Panc1 (cell line): ENCODE results near the gene ECT2L. TPM values are rescaled to one million over a fixed set of nuclear protein-coding genes. Genes with fewer than 3 reads are reported as not detected.

Source experiments
- ATAC-seq: fragments of 200-7000 bp; cut with Tn5 transposase; 2 replicates; pipeline ENCODE4 v1.9.1; 2020; ENCODE audit warnings: mild to moderate bottlenecking, moderate library complexity
- BruUV-seq: library from RNA; stranded (reverse); fragments of 400-500 nt; replicated peaks from 2 replicates; lab custom pipeline; 2021; lab: Mats Ljungman, UMichigan
- CTCF ChIA-PET: fragments of 300-600 bp; sonication (Branson Sonifier 250); formaldehyde crosslinking; loops from one replicate; lab custom pipeline; 2022; ENCODE audit warnings: antibody characterized with exemption; lab: Charles Lee
- POLR2A ChIA-PET: fragments of 300-600 bp; sonication (Branson Sonifier 250); formaldehyde crosslinking; loops from one replicate; lab custom pipeline; 2022; ENCODE audit warnings: antibody characterized with exemption; lab: Charles Lee
- DNase-seq: peaks from one replicate; pipeline ENCODE4 v3.0.0-alpha.2; 2010; ENCODE audit warnings: low read depth, low spot score
- H3K27ac ChIP-seq: 2 replicates; pipeline ENCODE4 v1.5.1; 2011; ENCODE audit warnings: mild to moderate bottlenecking, low read length, inconsistent platforms
- H3K27me3 ChIP-seq: fragments of 200-500 bp; sonication (Bioruptor generic); 2 replicates; pipeline ENCODE4 v1.6.0; 2014; ENCODE audit warnings: low read length, inconsistent platforms; ENCODE audit not compliant: control insufficient read depth, insufficient read depth
- H3K36me3 ChIP-seq: fragments of 200-500 bp; sonication (Bioruptor generic); 2 replicates; pipeline ENCODE4 v1.5.1; 2014; ENCODE audit warnings: inconsistent platforms, mild to moderate bottlenecking, low read length, moderate library complexity; ENCODE audit not compliant: control insufficient read depth, insufficient read depth
- H3K4me1 ChIP-seq: 2 replicates; pipeline ENCODE4 v1.5.1; 2011; ENCODE audit warnings: inconsistent platforms, mild to moderate bottlenecking, low read length, moderate library complexity; ENCODE audit not compliant: control insufficient read depth, insufficient read depth
- H3K4me3 ChIP-seq, 2 experiments: 2 replicates each; pipeline ENCODE4 v1.5.1; 2011 to 2012; ENCODE audit warnings: low read depth in 2 of 2, low read length in 2 of 2, mild to moderate bottlenecking in 2 of 2, inconsistent platforms in 1 of 2, moderate library complexity in 1 of 2
- H3K9me3 ChIP-seq: fragments of 200-500 bp; sonication (Bioruptor generic); 2 replicates; pipeline ENCODE4 v1.5.1; 2014; ENCODE audit warnings: low read depth, mild to moderate bottlenecking, inconsistent platforms, low read length, moderate library complexity; ENCODE audit not compliant: control insufficient read depth, insufficient read depth
- POLR2AphosphoS5 ChIP-seq: IDR thresholded peaks from 2 replicates; pipeline ENCODE4 v1.6.1; 2012; ENCODE audit warnings: mild to moderate bottlenecking, low read depth, low read length, moderate library complexity
- SIN3A ChIP-seq: IDR thresholded peaks from 2 replicates; pipeline ENCODE4 v1.6.1; 2012; ENCODE audit warnings: low read depth, mild to moderate bottlenecking, low read length, moderate library complexity, borderline replicate concordance; ENCODE audit not compliant: insufficient read depth
- TCF7L2 ChIP-seq: IDR thresholded peaks from 2 replicates; pipeline ENCODE4 v1.6.1; 2011; ENCODE audit warnings: mild to moderate bottlenecking, low read depth, low read length, inconsistent platforms
- in situ Hi-C: cut with HindIII; loops from 2 replicates; pipeline ENCODE4 v1.10.0; 2016; ENCODE audit warnings: low sequenced_read_pairs, low pct_unique_long_range_greater_than_20kb
- intact Hi-C: fragments of 100-400 bp; cut with micrococcal nuclease; formaldehyde crosslinking; loops from one replicate; pipeline ENCODE4 v1.10.0; 2022; ENCODE audit not compliant: unreplicated experiment
- total RNA-seq: library from RNA; stranded (reverse); gene quantifications from one replicate; pipeline ENCODE4 v1.2.1, GENCODE V29; 2021; ENCODE audit not compliant: unreplicated experiment
- TF ChIP-seq, protein P1 (sequence below), 2 experiments: IDR thresholded peaks; 2 replicates each; pipeline ENCODE4 v1.6.1; 2011 to 2012; ENCODE audit warnings: low read depth in 2 of 2, control low read depth in 1 of 2, low read length in 1 of 2, mild to moderate bottlenecking in 1 of 2, moderate library complexity in 1 of 2; ENCODE audit not compliant: insufficient read depth in 1 of 2
- TF ChIP-seq, protein P2 (sequence below): fragments of 450-650 bp; IDR thresholded peaks from 2 replicates; pipeline ENCODE4 v1.5.1; 2017; ENCODE audit warnings: mild to moderate bottlenecking

ECT2L gene
- total RNA-seq, 1 experiment from 2014 or later: not detected

DNA sequence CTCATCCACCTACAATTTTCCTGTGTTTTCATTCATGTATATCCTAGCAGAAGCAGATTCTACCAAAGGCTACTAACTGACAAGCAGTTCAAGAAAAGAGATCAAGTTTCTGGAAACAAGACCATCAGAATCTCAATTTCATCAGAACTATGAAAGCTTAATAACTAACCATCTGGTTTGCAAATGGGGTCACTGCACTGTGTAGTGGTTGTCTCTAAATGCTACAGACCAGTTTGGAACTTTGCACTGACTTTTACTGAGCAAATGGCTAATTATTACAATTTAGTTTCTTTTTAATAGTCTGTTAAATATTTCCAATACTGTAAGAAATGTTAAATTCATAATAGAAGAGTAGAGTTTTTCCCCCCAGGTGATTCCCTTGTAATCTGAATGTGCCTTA is 127.7 kb downstream of the ECT2L start:
- BruUV-seq: no TSS peak
- no peak for ATAC-seq
- ChIA-PET CTCF (no interaction called here), POLR2A (no interaction called here)
- Histone ChIP-seq H3K4me1 (no peaks in the 10 kb centered on the region), H3K36me3 (peaks cover 9% of the 10 kb centered on the region), H3K9me3 (no peaks in the 10 kb centered on the region), H3K4me3 (no peak overlapping the region), H3K27me3 (no peaks in the 10 kb centered on the region), H3K27ac (no peak overlapping the region)
- in situ Hi-C loops (no loop called here), intact Hi-C loops (no loop called here)
- TF ChIP-seq TCF7L2 (no peak), POLR2AphosphoS5 (no peak), SIN3A (no peak)
- TF ChIP-seq, protein P1, sequence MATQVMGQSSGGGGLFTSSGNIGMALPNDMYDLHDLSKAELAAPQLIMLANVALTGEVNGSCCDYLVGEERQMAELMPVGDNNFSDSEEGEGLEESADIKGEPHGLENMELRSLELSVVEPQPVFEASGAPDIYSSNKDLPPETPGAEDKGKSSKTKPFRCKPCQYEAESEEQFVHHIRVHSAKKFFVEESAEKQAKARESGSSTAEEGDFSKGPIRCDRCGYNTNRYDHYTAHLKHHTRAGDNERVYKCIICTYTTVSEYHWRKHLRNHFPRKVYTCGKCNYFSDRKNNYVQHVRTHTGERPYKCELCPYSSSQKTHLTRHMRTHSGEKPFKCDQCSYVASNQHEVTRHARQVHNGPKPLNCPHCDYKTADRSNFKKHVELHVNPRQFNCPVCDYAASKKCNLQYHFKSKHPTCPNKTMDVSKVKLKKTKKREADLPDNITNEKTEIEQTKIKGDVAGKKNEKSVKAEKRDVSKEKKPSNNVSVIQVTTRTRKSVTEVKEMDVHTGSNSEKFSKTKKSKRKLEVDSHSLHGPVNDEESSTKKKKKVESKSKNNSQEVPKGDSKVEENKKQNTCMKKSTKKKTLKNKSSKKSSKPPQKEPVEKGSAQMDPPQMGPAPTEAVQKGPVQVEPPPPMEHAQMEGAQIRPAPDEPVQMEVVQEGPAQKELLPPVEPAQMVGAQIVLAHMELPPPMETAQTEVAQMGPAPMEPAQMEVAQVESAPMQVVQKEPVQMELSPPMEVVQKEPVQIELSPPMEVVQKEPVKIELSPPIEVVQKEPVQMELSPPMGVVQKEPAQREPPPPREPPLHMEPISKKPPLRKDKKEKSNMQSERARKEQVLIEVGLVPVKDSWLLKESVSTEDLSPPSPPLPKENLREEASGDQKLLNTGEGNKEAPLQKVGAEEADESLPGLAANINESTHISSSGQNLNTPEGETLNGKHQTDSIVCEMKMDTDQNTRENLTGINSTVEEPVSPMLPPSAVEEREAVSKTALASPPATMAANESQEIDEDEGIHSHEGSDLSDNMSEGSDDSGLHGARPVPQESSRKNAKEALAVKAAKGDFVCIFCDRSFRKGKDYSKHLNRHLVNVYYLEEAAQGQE (IDR thresholded peaks at IDR 0.05; ENCODE audit: insufficient read depth in 1 of 2, low read depth in 2 of 2, low read length in 1 of 2): no peak
- TF ChIP-seq, protein P2, sequence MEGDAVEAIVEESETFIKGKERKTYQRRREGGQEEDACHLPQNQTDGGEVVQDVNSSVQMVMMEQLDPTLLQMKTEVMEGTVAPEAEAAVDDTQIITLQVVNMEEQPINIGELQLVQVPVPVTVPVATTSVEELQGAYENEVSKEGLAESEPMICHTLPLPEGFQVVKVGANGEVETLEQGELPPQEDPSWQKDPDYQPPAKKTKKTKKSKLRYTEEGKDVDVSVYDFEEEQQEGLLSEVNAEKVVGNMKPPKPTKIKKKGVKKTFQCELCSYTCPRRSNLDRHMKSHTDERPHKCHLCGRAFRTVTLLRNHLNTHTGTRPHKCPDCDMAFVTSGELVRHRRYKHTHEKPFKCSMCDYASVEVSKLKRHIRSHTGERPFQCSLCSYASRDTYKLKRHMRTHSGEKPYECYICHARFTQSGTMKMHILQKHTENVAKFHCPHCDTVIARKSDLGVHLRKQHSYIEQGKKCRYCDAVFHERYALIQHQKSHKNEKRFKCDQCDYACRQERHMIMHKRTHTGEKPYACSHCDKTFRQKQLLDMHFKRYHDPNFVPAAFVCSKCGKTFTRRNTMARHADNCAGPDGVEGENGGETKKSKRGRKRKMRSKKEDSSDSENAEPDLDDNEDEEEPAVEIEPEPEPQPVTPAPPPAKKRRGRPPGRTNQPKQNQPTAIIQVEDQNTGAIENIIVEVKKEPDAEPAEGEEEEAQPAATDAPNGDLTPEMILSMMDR: no peak
- DNase-seq: no peak

DNA sequence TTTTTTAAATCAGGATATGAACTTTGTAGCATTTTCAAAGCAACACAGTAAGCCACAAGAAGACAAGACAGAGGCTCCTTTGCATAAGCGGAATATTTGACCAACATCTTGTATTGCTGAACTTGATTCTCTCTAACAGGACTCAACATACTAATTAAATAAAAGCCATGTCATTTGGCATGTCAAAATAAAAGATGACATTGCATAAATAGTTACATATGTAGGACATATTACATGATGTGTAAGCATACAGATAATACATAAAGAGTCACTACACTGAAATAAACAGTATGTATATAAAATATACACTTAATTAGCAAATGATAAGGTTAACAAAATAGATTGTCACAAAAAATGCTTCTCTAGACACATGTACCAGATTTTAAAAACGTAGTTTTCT is 129.9 kb downstream of the ECT2L start:
- CTCF ChIA-PET: interaction anchor here (0.7 kb wide), 1 partner anchor 100 kb away, joined by 3 read pairs; no protein-coding TSS in a partner anchor
- no peaks in the 10 kb centered on the region for H3K27me3 ChIP-seq
- no peak for TF ChIP-seq TCF7L2
- no peak for TF ChIP-seq SIN3A
- TF ChIP-seq, protein P1 (IDR thresholded peaks at IDR 0.05; ENCODE audit: insufficient read depth in 1 of 2, low read depth in 2 of 2, low read length in 1 of 2): no peak
- TF ChIP-seq, protein P2: no peak
- TF ChIP-seq POLR2AphosphoS5: no peak
- intact Hi-C loops: no loop called here
- POLR2A ChIA-PET: interaction anchor here (0.6 kb wide), 1 partner anchor 294 kb away, joined by 9 read pairs; no protein-coding TSS in a partner anchor
- no peaks in the 10 kb centered on the region for H3K4me1 ChIP-seq
- in situ Hi-C loops: no loop called here
- no peak for DNase-seq
- BruUV-seq: no TSS peak
- H3K4me3 ChIP-seq: no peak overlapping the region
- peaks cover under 1% of the 10 kb centered on the region; the same call in 1 of the 2 replicates for H3K36me3 ChIP-seq
- no peak overlapping the region for H3K27ac ChIP-seq
- ATAC-seq: no peak
- no peaks in the 10 kb centered on the region for H3K9me3 ChIP-seq
